ENCODE measurements around the gene WWTR1. TPM values are rescaled to one million over a fixed set of nuclear protein-coding genes. Genes with fewer than 3 reads are reported as not detected.

The WWTR1 gene
- total RNA-seq, 2 experiments from 2014 or later = 0.22 to 0.30 TPM

DNA sequence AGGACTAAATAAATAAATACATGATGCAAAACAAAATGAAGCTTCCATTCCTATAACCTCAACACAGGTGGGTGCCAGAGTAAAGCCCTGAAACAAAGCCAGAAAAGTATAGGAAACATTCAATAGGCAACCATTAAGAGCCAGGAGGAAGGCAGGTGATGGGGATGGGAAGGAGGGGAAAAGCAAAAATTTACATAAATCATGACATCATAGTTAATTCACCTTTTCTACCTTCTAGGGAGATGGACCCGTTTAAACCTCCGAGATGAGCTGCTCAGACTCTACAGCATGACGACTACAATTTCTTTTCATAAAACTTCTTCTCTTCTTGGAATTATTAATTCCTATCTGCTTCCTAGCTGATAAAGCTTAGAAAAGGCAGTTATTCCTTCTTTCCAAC lies 155.4 kb downstream of the WWTR1 start:
- TF ChIP-seq, protein P1, sequence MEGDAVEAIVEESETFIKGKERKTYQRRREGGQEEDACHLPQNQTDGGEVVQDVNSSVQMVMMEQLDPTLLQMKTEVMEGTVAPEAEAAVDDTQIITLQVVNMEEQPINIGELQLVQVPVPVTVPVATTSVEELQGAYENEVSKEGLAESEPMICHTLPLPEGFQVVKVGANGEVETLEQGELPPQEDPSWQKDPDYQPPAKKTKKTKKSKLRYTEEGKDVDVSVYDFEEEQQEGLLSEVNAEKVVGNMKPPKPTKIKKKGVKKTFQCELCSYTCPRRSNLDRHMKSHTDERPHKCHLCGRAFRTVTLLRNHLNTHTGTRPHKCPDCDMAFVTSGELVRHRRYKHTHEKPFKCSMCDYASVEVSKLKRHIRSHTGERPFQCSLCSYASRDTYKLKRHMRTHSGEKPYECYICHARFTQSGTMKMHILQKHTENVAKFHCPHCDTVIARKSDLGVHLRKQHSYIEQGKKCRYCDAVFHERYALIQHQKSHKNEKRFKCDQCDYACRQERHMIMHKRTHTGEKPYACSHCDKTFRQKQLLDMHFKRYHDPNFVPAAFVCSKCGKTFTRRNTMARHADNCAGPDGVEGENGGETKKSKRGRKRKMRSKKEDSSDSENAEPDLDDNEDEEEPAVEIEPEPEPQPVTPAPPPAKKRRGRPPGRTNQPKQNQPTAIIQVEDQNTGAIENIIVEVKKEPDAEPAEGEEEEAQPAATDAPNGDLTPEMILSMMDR (IDR thresholded peaks at IDR 0.05) = no peak
- no peaks in the 10 kb centered on the region for H3K4me1 Mint-ChIP-seq (ENCODE audit: low read depth)
- no peaks in the 10 kb centered on the region for H3K9me3 ChIP-seq (ENCODE audit: control insufficient read depth in 1 of 2, insufficient read depth in 1 of 2, low read length in 2 of 2)
- H3K27me3 ChIP-seq (ENCODE audit: control insufficient read depth in 1 of 2, insufficient read depth in 2 of 2, low read length in 2 of 2) = peaks cover 0 to 5% of the 10 kb centered on the region in 2 experiments
- intact Hi-C loops (cut with DNase I, micrococcal nuclease) = no loop called here
- H3K27ac Mint-ChIP-seq = no peak overlapping the region
- no peak for DNase-seq
- POLR2A ChIA-PET = no interaction called here
- H3K36me3 Mint-ChIP-seq (ENCODE audit: low read depth) = no peaks in the 10 kb centered on the region
- CTCF ChIA-PET = no interaction called here
- H3K4me1 ChIP-seq (ENCODE audit: insufficient read depth, low read length) = no peaks in the 10 kb centered on the region
- ATAC-seq (ENCODE audit: poor library complexity) = no peak
- H3K4me3 Mint-ChIP-seq = no peak overlapping the region
- H3K27ac ChIP-seq (ENCODE audit: low read depth in 1 of 2, low read length in 2 of 2) = no peak overlapping the region
- H3K36me3 ChIP-seq (ENCODE audit: insufficient read depth, low read length) = no peaks in the 10 kb centered on the region
- no peaks in the 10 kb centered on the region for H3K9me3 Mint-ChIP-seq
- no peak overlapping the region for H3K4me3 ChIP-seq (ENCODE audit: low read length)
- H3K27me3 Mint-ChIP-seq = peaks cover 10% of the 10 kb centered on the region

DNA sequence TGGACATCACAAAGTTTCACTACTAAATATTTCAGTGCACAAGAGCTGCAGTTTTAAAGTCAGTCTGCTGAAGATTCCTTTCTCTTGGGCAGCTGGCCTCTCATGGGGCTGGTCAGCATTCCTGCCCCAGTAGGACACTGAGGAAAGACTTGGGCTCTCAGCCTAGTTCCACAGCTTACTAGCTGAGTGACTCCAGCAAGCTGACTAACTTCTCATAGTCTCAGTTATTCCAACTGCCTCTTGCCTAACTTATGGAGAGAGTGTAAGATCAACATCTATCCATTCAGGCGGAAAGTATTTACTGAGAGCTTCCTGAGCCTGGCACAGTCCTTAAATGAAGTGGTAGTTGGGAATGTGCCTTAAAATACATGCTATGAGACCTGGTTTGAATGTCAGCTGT lies 156.3 kb downstream of the WWTR1 start:
- Histone ChIP-seq H3K36me3 (ENCODE audit: insufficient read depth, low read length) (no peaks in the 10 kb centered on the region), H3K9me3 (ENCODE audit: control insufficient read depth in 1 of 2, insufficient read depth in 1 of 2, low read length in 2 of 2) (no peaks in the 10 kb centered on the region), H3K27ac (ENCODE audit: low read depth in 1 of 2, low read length in 2 of 2) (no peak overlapping the region), H3K4me1 (ENCODE audit: insufficient read depth, low read length) (no peaks in the 10 kb centered on the region), H3K4me3 (ENCODE audit: low read length) (no peak overlapping the region), H3K27me3 (ENCODE audit: control insufficient read depth in 1 of 2, insufficient read depth in 2 of 2, low read length in 2 of 2) (peaks cover 0 to 5% of the 10 kb centered on the region in 2 experiments)
- H3K27me3 Mint-ChIP-seq = peaks cover 16% of the 10 kb centered on the region
- no peak overlapping the region for H3K4me3 Mint-ChIP-seq
- DNase-seq (no peak), ATAC-seq (ENCODE audit: poor library complexity) (no peak)
- no peaks in the 10 kb centered on the region for H3K36me3 Mint-ChIP-seq (ENCODE audit: low read depth)
- intact Hi-C loops (cut with DNase I, micrococcal nuclease) = no loop called here
- ChIA-PET CTCF (no interaction called here), POLR2A (no interaction called here)
- H3K27ac Mint-ChIP-seq = no peak overlapping the region
- no peaks in the 10 kb centered on the region for H3K9me3 Mint-ChIP-seq
- no peaks in the 10 kb centered on the region for H3K4me1 Mint-ChIP-seq (ENCODE audit: low read depth)
- TF ChIP-seq, protein P1 (IDR thresholded peaks at IDR 0.05) = no peak

DNA sequence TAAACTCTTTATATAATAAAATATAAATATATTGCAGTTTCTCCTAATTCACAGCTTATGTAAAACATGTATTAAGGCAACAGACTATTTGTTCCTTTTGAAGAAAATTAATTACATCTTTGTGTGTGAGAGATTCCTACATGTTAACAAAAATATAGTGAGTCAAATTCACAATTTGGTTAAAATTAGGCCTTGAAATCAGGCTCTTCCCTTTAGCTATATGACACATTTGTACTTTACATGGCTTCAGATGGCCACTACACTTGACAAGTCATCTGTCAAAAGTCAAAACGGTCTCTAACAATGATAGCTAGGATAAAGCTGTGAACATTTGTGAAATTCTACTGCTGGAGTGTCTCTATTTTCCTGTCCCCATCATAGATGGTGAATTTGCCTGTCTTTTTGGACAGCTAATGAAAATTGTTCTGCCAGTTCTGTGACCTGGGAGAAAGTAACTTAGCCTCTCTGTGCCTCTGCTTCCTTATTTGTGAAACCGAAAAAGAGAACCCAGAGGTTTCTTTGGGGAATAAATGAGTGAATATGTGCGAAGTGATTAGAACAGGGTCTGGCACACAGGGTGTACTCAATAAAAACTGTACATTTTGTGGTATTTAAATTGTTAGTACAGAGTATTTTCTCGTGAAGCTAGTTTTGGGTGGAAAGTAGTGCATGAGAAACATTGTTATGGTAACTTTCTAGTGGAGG lies 159.7 kb downstream of the WWTR1 start:
- H3K36me3 ChIP-seq (ENCODE audit: insufficient read depth, low read length) = no peaks in the 10 kb centered on the region

More for the DNA sequence above, 159.7 kb downstream of the WWTR1 start:
- no peak for ATAC-seq (ENCODE audit: poor library complexity)
- no peak overlapping the region for H3K27ac Mint-ChIP-seq
- no peak for DNase-seq
- no peaks in the 10 kb centered on the region for H3K4me1 Mint-ChIP-seq (ENCODE audit: low read depth)
- H3K27me3 Mint-ChIP-seq = peaks cover 26% of the 10 kb centered on the region
- intact Hi-C loops (cut with DNase I, micrococcal nuclease) = no loop called here
- ChIA-PET POLR2A (no interaction called here), CTCF (no interaction called here)
- H3K9me3 ChIP-seq (ENCODE audit: control insufficient read depth in 1 of 2, insufficient read depth in 1 of 2, low read length in 2 of 2) = no peaks in the 10 kb centered on the region
- H3K4me1 ChIP-seq (ENCODE audit: insufficient read depth, low read length) = no peaks in the 10 kb centered on the region
- peaks cover 0 to 8% of the 10 kb centered on the region in 2 experiments for H3K27me3 ChIP-seq (ENCODE audit: control insufficient read depth in 1 of 2, insufficient read depth in 2 of 2, low read length in 2 of 2)
- no peaks in the 10 kb centered on the region for H3K36me3 Mint-ChIP-seq (ENCODE audit: low read depth)
- no peak overlapping the region for H3K27ac ChIP-seq (ENCODE audit: low read depth in 1 of 2, low read length in 2 of 2)
- no peak overlapping the region for H3K4me3 ChIP-seq (ENCODE audit: low read length)
- H3K9me3 Mint-ChIP-seq = no peaks in the 10 kb centered on the region
- TF ChIP-seq, protein P1 (IDR thresholded peaks at IDR 0.05) = no peak
- no peak overlapping the region for H3K4me3 Mint-ChIP-seq

Data from CD4-positive, alpha-beta T cell (primary cell).